ENCODE results near the gene USH2A.

Gene USH2A

GRCh38 chr1:216124192-216124781, 299.0 kb downstream of the USH2A start:
- DNase-seq (ENCODE audit: low read depth in 2 of 2) = no peak

GRCh38 chr1:216123446-216124191, 299.6 kb downstream of the USH2A start:
- no peak for DNase-seq (ENCODE audit: low read depth in 2 of 2)

- DNase-seq (ENCODE audit: low read depth in 2 of 2) = peak in 1 of 2 experiments; percentile 7
Measured at GRCh38 chr1:216119600-216119999, 303.6 kb downstream of the USH2A start.

GRCh38 chr1:216114180-216114579, 309.1 kb downstream of the USH2A start:
- DNase-seq (ENCODE audit: low read depth in 2 of 2) = no peak

- peak; percentile 20 to 33 for DNase-seq (ENCODE audit: low read depth in 2 of 2)
Measured at GRCh38 chr1:216113181-216113580, 310.1 kb downstream of the USH2A start.

GRCh38 chr1:216111842-216112241, 311.4 kb downstream of the USH2A start:
- DNase-seq (ENCODE audit: low read depth in 2 of 2) = no peak

- DNase-seq (ENCODE audit: low read depth in 2 of 2) = no peak
Measured at GRCh38 chr1:216095400-216095799, 327.8 kb downstream of the USH2A start.

- DNase-seq (ENCODE audit: low read depth in 2 of 2) = no peak
Measured at GRCh38 chr1:216090556-216090955, 332.7 kb downstream of the USH2A start.

GRCh38 chr1:216086678-216087077, 336.6 kb downstream of the USH2A start:
- DNase-seq (ENCODE audit: low read depth in 2 of 2) = no peak

- DNase-seq (ENCODE audit: low read depth in 2 of 2) = no peak
Measured at GRCh38 chr1:216081445-216081844, 341.8 kb downstream of the USH2A start.

GRCh38 chr1:216076751-216077150, 346.5 kb downstream of the USH2A start:
- no peak for DNase-seq (ENCODE audit: low read depth in 2 of 2)

GRCh38 chr1:216075339-216075738, 347.9 kb downstream of the USH2A start:
- DNase-seq (ENCODE audit: low read depth in 2 of 2) = peak; percentile 9 to 19

GRCh38 chr1:216073793-216074595, 349.3 kb downstream of the USH2A start:
- no peak for DNase-seq (ENCODE audit: low read depth in 2 of 2)

GRCh38 chr1:216071262-216071661, 352.0 kb downstream of the USH2A start:
- no peak for DNase-seq (ENCODE audit: low read depth in 2 of 2)

GRCh38 chr1:216064643-216065042, 358.6 kb downstream of the USH2A start:
- DNase-seq (ENCODE audit: low read depth in 2 of 2) = no peak

GRCh38 chr1:216057947-216058346, 365.3 kb downstream of the USH2A start:
- no peak for DNase-seq (ENCODE audit: low read depth in 2 of 2)

- DNase-seq (ENCODE audit: low read depth in 2 of 2) = no peak
Measured at GRCh38 chr1:216057063-216057462, 366.2 kb downstream of the USH2A start.

GRCh38 chr1:216055004-216055403, 368.2 kb downstream of the USH2A start:
- DNase-seq (ENCODE audit: low read depth in 2 of 2) = no peak

GRCh38 chr1:216054600-216054999, 368.6 kb downstream of the USH2A start:
- DNase-seq (ENCODE audit: low read depth in 2 of 2) = no peak

GRCh38 chr1:216051071-216051470, 372.2 kb downstream of the USH2A start:
- DNase-seq (ENCODE audit: low read depth in 2 of 2) = no peak

- DNase-seq (ENCODE audit: low read depth in 2 of 2) = no peak
Measured at GRCh38 chr1:216049741-216050430, 373.4 kb downstream of the USH2A start.
